Measurements from ENCODE around the gene CCNI2. TPM values are rescaled to one million over a fixed set of nuclear protein-coding genes. Genes with fewer than 3 reads are reported as not detected.
A peak's percentile ranks its signal among the peaks of the same experiment; 100 is the strongest.

CCNI2 gene
- total and polyA plus RNA-seq, 9 of the 15 experiments (the other 6 are each of a cell fraction or from before 2014, with no cell fraction given): 0.05 to 1.7 (median 0.81) TPM; not detected in 5

DNA sequence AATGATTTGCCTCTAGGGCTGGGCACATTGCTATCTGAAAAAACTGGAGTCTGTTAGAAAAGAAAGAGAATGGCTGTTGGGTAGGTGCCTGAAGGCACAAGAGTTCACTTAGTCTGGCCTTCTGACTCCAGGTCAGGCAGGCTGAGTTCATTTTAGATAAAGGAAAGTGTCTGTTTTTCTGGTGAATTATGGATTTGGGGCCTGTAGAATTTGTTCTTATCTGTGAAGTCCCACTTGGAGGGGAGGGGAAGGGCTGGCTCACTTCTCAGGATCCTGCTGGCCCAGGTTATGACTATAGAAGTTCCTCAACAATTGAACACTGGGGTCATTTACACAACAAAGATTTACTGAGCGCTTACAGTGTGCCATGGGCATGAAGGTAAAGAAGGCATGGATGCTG, 41.3 kb downstream of the CCNI2 start (continued):
- TF ChIP-seq NFIC (IDR thresholded peaks at IDR 0.05) (peak; percentile 16; the same call in 1 of the 2 replicates), ZNF699 (CRISPR knock-in tag; IDR thresholded peaks at IDR 0.05; ENCODE audit: insufficient replicate concordance) (no peak), GABPB2 (CRISPR knock-in tag; conservative IDR thresholded peaks at IDR 0.05) (no peak), ILK (tag; IDR thresholded peaks at IDR 0.05; ENCODE audit: borderline replicate concordance, low read depth) (no peak), ZNF76 (CRISPR knock-in tag; IDR thresholded peaks at IDR 0.05; ENCODE audit: borderline replicate concordance) (no peak), ARID2 (IDR thresholded peaks at IDR 0.05) (no peak), KLF13 (tag; IDR thresholded peaks at IDR 0.05; ENCODE audit: borderline replicate concordance, low read depth) (no peak), FIP1L1 (IDR thresholded peaks at IDR 0.05; ENCODE audit: low read depth, low read length, poor library complexity, severe bottlenecking) (no peak), COPS2 (conservative IDR thresholded peaks at IDR 0.05) (no peak), SP1 (CRISPR knock-in tag; IDR thresholded peaks at IDR 0.05) (0 out of 2 replicates have a peak, but pooled peaks have one; percentile 11), ZNF79 (CRISPR knock-in tag; IDR thresholded peaks at IDR 0.05; ENCODE audit: low read depth) (no peak), BRD9 (IDR thresholded peaks at IDR 0.05; ENCODE audit: low read depth, partially characterized antibody) (no peak), POLR2A (conservative IDR thresholded peaks at IDR 0.05) (no peak), RBM39 (optimal IDR thresholded peaks at IDR 0.05; ENCODE audit: low read depth, low read length) (no peak), ZNF354B (CRISPR knock-in tag; IDR thresholded peaks at IDR 0.05) (no peak), POLR3G (IDR thresholded peaks at IDR 0.05; ENCODE audit: extremely low read depth, insufficient read length, insufficient replicate concordance) (no peak)
- TF ChIP-seq, protein P1, sequence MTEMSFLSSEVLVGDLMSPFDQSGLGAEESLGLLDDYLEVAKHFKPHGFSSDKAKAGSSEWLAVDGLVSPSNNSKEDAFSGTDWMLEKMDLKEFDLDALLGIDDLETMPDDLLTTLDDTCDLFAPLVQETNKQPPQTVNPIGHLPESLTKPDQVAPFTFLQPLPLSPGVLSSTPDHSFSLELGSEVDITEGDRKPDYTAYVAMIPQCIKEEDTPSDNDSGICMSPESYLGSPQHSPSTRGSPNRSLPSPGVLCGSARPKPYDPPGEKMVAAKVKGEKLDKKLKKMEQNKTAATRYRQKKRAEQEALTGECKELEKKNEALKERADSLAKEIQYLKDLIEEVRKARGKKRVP (CRISPR knock-in tag; IDR thresholded peaks at IDR 0.05): no peak
- TF ChIP-seq, protein P2, sequence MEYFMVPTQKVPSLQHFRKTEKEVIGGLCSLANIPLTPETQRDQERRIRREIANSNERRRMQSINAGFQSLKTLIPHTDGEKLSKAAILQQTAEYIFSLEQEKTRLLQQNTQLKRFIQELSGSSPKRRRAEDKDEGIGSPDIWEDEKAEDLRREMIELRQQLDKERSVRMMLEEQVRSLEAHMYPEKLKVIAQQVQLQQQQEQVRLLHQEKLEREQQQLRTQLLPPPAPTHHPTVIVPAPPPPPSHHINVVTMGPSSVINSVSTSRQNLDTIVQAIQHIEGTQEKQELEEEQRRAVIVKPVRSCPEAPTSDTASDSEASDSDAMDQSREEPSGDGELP (CRISPR knock-in tag; IDR thresholded peaks at IDR 0.05; ENCODE audit: borderline replicate concordance): no peak
- TF ChIP-seq, protein P3, sequence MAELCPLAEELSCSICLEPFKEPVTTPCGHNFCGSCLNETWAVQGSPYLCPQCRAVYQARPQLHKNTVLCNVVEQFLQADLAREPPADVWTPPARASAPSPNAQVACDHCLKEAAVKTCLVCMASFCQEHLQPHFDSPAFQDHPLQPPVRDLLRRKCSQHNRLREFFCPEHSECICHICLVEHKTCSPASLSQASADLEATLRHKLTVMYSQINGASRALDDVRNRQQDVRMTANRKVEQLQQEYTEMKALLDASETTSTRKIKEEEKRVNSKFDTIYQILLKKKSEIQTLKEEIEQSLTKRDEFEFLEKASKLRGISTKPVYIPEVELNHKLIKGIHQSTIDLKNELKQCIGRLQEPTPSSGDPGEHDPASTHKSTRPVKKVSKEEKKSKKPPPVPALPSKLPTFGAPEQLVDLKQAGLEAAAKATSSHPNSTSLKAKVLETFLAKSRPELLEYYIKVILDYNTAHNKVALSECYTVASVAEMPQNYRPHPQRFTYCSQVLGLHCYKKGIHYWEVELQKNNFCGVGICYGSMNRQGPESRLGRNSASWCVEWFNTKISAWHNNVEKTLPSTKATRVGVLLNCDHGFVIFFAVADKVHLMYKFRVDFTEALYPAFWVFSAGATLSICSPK (IDR thresholded peaks at IDR 0.05; ENCODE audit: borderline replicate concordance): no peak
- TF ChIP-seq, protein P4, sequence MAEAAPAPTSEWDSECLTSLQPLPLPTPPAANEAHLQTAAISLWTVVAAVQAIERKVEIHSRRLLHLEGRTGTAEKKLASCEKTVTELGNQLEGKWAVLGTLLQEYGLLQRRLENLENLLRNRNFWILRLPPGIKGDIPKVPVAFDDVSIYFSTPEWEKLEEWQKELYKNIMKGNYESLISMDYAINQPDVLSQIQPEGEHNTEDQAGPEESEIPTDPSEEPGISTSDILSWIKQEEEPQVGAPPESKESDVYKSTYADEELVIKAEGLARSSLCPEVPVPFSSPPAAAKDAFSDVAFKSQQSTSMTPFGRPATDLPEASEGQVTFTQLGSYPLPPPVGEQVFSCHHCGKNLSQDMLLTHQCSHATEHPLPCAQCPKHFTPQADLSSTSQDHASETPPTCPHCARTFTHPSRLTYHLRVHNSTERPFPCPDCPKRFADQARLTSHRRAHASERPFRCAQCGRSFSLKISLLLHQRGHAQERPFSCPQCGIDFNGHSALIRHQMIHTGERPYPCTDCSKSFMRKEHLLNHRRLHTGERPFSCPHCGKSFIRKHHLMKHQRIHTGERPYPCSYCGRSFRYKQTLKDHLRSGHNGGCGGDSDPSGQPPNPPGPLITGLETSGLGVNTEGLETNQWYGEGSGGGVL (CRISPR knock-in tag; IDR thresholded peaks at IDR 0.05): no peak

Data from K562 (cell line).